SK-N-MC (cell line): ENCODE measurements around the gene TSPAN13.
A peak's percentile ranks its signal among the peaks of the same experiment; 100 is the strongest.

Experiments
- DNase-seq: peaks from one replicate; pipeline ENCODE4 v3.0.0-alpha.2; 2011; ENCODE audit warnings: low read depth, low spot score
- H3K27ac ChIP-seq: fragments of 200-600 bp; sonication (generic); 2 replicates; pipeline ENCODE4 v1.5.1; 2016; ENCODE audit warnings: mixed run types
- H3K36me3 ChIP-seq: fragments of 200-600 bp; sonication (generic); 2 replicates; pipeline ENCODE4 v1.6.1; 2017; ENCODE audit warnings: antibody characterized with exemption, low read length, mixed read lengths; ENCODE audit not compliant: insufficient read depth
- H3K4me3 ChIP-seq: fragments of 200-600 bp; sonication (generic); 2 replicates; pipeline ENCODE4 v1.5.1; 2016
- H3K9ac ChIP-seq: fragments of 200-600 bp; sonication (generic); 2 replicates; pipeline ENCODE4 v1.8.0; 2017; ENCODE audit warnings: mixed run types, mixed read lengths; ENCODE audit not compliant: insufficient read length
- H3K9me3 ChIP-seq: fragments of 200-600 bp; sonication (generic); 2 replicates; pipeline ENCODE4 v1.6.1; 2017; ENCODE audit warnings: low read depth, mild to moderate bottlenecking, antibody characterized with exemption, low read length, moderate library complexity, mixed read lengths
- EZH2 ChIP-seq: fragments of 200-600 bp; sonication (generic); IDR thresholded peaks from one replicate; pipeline ENCODE4 v1.6.1; 2017; ENCODE audit warnings: antibody characterized with exemption
- FOXP2 ChIP-seq: optimal IDR thresholded peaks from 2 replicates; pipeline ENCODE3; 2011; ENCODE audit warnings: mild to moderate bottlenecking, moderate library complexity; ENCODE audit not compliant: insufficient read depth; ENCODE audit errors: extremely low read length, control extremely low read depth
- POLR2AphosphoS5 ChIP-seq: IDR thresholded peaks from 2 replicates; pipeline ENCODE4 v1.6.1; 2012; ENCODE audit warnings: mild to moderate bottlenecking, low read depth, low read length, borderline replicate concordance

TSPAN13 gene

GRCh38 chr7:16738011-16738688, 15.4 kb upstream of the TSPAN13 start:
- no peak overlapping the region for H3K4me3 ChIP-seq
- no peaks in the 10 kb centered on the region for H3K9me3 ChIP-seq
- no peak overlapping the region for H3K27ac ChIP-seq
- no peak for TF ChIP-seq POLR2AphosphoS5
- no peak for TF ChIP-seq FOXP2
- no peak for TF ChIP-seq EZH2
- DNase-seq: no peak
- H3K9ac ChIP-seq: no peak overlapping the region
- H3K36me3 ChIP-seq: no peaks in the 10 kb centered on the region

GRCh38 chr7:16739863-16740622, 13.5 kb upstream of the TSPAN13 start:
- Histone ChIP-seq H3K36me3 (no peaks in the 10 kb centered on the region), H3K9me3 (no peaks in the 10 kb centered on the region), H3K4me3 (no peak overlapping the region), H3K27ac (no peak overlapping the region), H3K9ac (no peak overlapping the region)
- DNase-seq: no peak
- no peak for TF ChIP-seq EZH2
- TF ChIP-seq POLR2AphosphoS5: no peak
- TF ChIP-seq FOXP2: no peak

- DNase-seq: no peak
- Histone ChIP-seq H3K36me3 (no peaks in the 10 kb centered on the region), H3K9ac (no peak overlapping the region), H3K9me3 (no peaks in the 10 kb centered on the region), H3K4me3 (no peak overlapping the region), H3K27ac (no peak overlapping the region)
- no peak for TF ChIP-seq FOXP2
Measured at GRCh38 chr7:16740623-16740953, 13.0 kb upstream of the TSPAN13 start.

GRCh38 chr7:16740996-16741395, 12.6 kb upstream of the TSPAN13 start:
- no peak overlapping the region for H3K9ac ChIP-seq
- H3K36me3 ChIP-seq: no peaks in the 10 kb centered on the region
- H3K27ac ChIP-seq: no peak overlapping the region
- no peak for DNase-seq
- H3K4me3 ChIP-seq: no peak overlapping the region
- TF ChIP-seq EZH2: no peak
- TF ChIP-seq POLR2AphosphoS5: no peak
- TF ChIP-seq FOXP2: no peak
- no peaks in the 10 kb centered on the region for H3K9me3 ChIP-seq

GRCh38 chr7:16741676-16742075, 11.9 kb upstream of the TSPAN13 start:
- Histone ChIP-seq H3K36me3 (no peaks in the 10 kb centered on the region), H3K9me3 (no peaks in the 10 kb centered on the region), H3K4me3 (no peak overlapping the region), H3K9ac (no peak overlapping the region), H3K27ac (no peak overlapping the region)
- TF ChIP-seq FOXP2 (no peak), EZH2 (no peak), POLR2AphosphoS5 (no peak)
- DNase-seq: no peak

GRCh38 chr7:16742547-16742946, 11.0 kb upstream of the TSPAN13 start:
- H3K9ac ChIP-seq: no peak overlapping the region
- no peak overlapping the region for H3K27ac ChIP-seq
- no peak for DNase-seq
- no peak overlapping the region for H3K4me3 ChIP-seq
- no peaks in the 10 kb centered on the region for H3K9me3 ChIP-seq
- TF ChIP-seq POLR2AphosphoS5 (no peak), FOXP2 (no peak), EZH2 (no peak)
- no peaks in the 10 kb centered on the region for H3K36me3 ChIP-seq

GRCh38 chr7:16743236-16743635, 10.3 kb upstream of the TSPAN13 start:
- H3K4me3 ChIP-seq: no peak overlapping the region
- H3K36me3 ChIP-seq: no peaks in the 10 kb centered on the region
- TF ChIP-seq FOXP2 (no peak), EZH2 (no peak), POLR2AphosphoS5 (no peak)
- no peak for DNase-seq
- H3K9me3 ChIP-seq: no peaks in the 10 kb centered on the region
- H3K9ac ChIP-seq: peak overlapping the region; percentile 14
- 0 out of 2 replicates have a peak overlapping the region, but pooled peaks have one; percentile 35 for H3K27ac ChIP-seq

- Histone ChIP-seq H3K9me3 (no peaks in the 10 kb centered on the region), H3K9ac (no peak overlapping the region), H3K27ac (no peak overlapping the region), H3K4me3 (no peak overlapping the region), H3K36me3 (no peaks in the 10 kb centered on the region)
- TF ChIP-seq FOXP2 (no peak), EZH2 (no peak), POLR2AphosphoS5 (no peak)
- DNase-seq: no peak
Measured at GRCh38 chr7:16744518-16745250, 8.9 kb upstream of the TSPAN13 start.

GRCh38 chr7:16745645-16746044, 7.9 kb upstream of the TSPAN13 start:
- no peak for DNase-seq
- H3K36me3 ChIP-seq: no peaks in the 10 kb centered on the region
- no peak overlapping the region for H3K27ac ChIP-seq
- H3K9me3 ChIP-seq: no peaks in the 10 kb centered on the region
- TF ChIP-seq POLR2AphosphoS5 (no peak), FOXP2 (no peak), EZH2 (no peak)
- no peak overlapping the region for H3K4me3 ChIP-seq
- peak overlapping the region; percentile 33 for H3K9ac ChIP-seq
